ENCODE data around the gene NTRK1.

Gene NTRK1

GRCh38 chr1:156899956-156900718, 39.5 kb downstream of the NTRK1 start:
- TF ChIP-seq, protein P1, sequence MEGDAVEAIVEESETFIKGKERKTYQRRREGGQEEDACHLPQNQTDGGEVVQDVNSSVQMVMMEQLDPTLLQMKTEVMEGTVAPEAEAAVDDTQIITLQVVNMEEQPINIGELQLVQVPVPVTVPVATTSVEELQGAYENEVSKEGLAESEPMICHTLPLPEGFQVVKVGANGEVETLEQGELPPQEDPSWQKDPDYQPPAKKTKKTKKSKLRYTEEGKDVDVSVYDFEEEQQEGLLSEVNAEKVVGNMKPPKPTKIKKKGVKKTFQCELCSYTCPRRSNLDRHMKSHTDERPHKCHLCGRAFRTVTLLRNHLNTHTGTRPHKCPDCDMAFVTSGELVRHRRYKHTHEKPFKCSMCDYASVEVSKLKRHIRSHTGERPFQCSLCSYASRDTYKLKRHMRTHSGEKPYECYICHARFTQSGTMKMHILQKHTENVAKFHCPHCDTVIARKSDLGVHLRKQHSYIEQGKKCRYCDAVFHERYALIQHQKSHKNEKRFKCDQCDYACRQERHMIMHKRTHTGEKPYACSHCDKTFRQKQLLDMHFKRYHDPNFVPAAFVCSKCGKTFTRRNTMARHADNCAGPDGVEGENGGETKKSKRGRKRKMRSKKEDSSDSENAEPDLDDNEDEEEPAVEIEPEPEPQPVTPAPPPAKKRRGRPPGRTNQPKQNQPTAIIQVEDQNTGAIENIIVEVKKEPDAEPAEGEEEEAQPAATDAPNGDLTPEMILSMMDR (IDR thresholded peaks at IDR 0.05): no peak
- no peaks in the 10 kb centered on the region for H3K9me3 ChIP-seq
- no peaks in the 10 kb centered on the region for H3K27me3 ChIP-seq
- H3K4me3 ChIP-seq: no peak overlapping the region
- H3K36me3 ChIP-seq: peaks cover 0 to 15% (median 0%) of the 10 kb centered on the region in 3 donors
- DNase-seq: no peak
- H3K4me1 ChIP-seq: peaks cover 8 to 82% (median 65%) of the 10 kb centered on the region in 4 donors
- H3K27ac ChIP-seq: no peak overlapping the region
- intact Hi-C loops (cut with DNase I; ENCODE audit: low total_unique reads): no loop called here

DNA sequence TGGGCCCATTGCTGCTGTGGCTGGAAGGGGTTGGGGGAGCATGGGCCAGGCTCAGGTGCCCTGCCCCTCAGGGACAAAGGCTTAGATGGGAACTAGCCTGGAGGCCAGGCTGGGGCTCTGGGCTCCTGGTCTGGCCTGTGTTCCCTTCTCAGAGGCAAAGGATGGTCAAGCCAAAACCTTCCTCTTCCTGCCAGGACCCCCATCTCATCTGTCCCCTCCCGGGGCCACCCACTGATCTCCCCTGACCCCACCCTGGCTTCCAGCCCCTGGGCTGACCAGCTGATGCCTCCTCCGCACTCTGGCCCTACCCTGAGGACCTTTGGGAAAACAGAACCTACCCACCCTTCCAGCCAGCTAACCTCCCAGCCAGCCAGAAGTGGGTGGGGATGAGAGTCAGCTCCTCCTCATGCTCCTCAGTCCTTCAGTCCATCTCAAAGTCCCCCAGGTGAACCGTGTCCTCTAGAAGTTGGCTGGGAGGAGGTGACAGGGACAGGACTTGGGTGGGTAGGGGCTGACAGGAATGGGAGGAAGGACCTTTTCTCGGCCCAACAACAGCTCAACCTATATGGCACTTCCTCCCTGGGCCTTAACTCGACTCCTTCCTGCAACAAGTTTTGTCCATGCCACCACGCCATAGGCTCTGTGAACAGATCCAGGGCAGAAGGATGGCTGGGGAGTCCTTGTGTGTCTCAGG, 40.4 kb downstream of the NTRK1 start:
- peaks cover 8 to 73% (median 56%) of the 10 kb centered on the region in 4 donors for H3K4me1 ChIP-seq
- no peaks in the 10 kb centered on the region for H3K27me3 ChIP-seq
- no peak overlapping the region for H3K27ac ChIP-seq
- H3K36me3 ChIP-seq: peaks cover 4 to 24% (median 8%) of the 10 kb centered on the region in 3 donors
- DNase-seq: no peak
- H3K9me3 ChIP-seq: no peaks in the 10 kb centered on the region
- no peak overlapping the region for H3K4me3 ChIP-seq
- TF ChIP-seq, protein P1 (IDR thresholded peaks at IDR 0.05): no peak
- intact Hi-C loops (cut with DNase I; ENCODE audit: low total_unique reads): no loop called here

DNA sequence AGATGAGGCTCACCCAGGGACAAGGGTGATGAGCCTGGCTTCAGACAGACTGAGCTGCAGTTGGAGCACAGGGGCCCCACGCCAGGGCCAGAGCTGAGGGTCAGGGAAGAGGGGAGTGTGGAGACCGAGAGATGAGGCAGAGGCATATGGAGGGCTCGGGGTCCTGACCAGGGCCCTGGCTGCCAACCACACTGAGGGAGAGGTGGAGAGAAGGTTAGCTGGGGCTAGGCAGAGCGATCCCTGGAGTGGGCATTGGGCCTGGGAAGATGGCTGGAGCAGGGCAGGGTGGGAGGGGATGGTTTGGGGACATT, 40.9 kb downstream of the NTRK1 start:
- H3K36me3 ChIP-seq: peaks cover 9 to 29% (median 13%) of the 10 kb centered on the region in 3 donors
- no peak overlapping the region for H3K4me3 ChIP-seq
- TF ChIP-seq, protein P1 (IDR thresholded peaks at IDR 0.05): no peak
- H3K4me1 ChIP-seq: peaks cover 8 to 68% (median 51%) of the 10 kb centered on the region in 4 donors
- intact Hi-C loops (cut with DNase I; ENCODE audit: low total_unique reads): no loop called here
- no peaks in the 10 kb centered on the region for H3K9me3 ChIP-seq
- DNase-seq: no peak
- no peaks in the 10 kb centered on the region for H3K27me3 ChIP-seq
- no peak overlapping the region for H3K27ac ChIP-seq

DNA sequence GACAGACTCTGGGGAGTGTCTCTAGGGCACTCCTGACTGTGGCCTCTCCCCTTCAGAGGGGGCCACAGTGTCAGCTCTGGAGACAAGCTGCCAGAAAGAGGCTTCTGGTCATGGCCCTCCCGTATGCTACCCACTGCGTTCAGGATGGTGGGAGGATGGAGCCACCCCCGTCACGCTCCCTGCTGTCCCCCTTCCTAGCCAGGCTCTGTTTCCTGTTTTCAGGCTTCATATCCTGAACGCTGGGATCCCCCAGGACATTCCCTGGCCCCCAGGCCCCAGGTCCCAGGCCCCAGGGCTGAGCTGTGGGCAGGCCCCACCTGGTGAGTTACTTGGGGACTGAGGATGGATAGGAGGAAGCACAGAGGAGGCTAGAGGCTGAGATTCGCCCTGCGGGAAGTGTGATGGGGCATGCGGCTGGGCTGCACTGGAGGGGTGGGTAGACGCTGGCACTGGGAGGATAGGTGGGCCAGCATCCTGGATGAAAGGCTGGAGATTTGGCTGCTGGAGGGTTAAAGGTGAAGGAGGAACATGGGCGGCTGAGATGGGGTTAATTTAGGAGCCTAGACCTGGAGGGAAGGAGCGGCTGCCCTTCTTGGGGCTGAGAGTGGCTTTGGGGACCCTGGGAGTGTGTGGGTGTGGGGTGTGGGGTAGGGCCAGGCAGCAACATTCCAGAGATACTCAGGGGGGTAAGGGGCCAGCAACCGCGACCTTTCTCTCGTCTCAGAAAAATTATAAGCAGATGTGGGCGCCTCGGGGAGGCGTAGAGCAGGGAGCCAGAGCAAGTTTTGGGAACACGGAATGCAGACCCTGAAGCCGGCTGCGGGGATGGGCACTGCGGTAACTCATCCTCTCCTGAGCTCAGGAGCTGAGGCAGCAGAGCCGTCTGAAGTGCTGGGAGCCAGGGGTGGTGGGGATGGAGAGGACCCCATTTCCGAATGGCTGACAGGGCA, 41.6 kb downstream of the NTRK1 start:
- intact Hi-C loops (cut with DNase I; ENCODE audit: low total_unique reads): no loop called here
- H3K27ac ChIP-seq: no peak overlapping the region
- peaks cover 8 to 61% (median 44%) of the 10 kb centered on the region in 4 donors for H3K4me1 ChIP-seq
- TF ChIP-seq, protein P1 (IDR thresholded peaks at IDR 0.05): no peak
- H3K4me3 ChIP-seq: no peak overlapping the region
- H3K36me3 ChIP-seq: peaks cover 13 to 36% (median 20%) of the 10 kb centered on the region in 3 donors
- no peaks in the 10 kb centered on the region for H3K27me3 ChIP-seq
- no peak for DNase-seq
- no peaks in the 10 kb centered on the region for H3K9me3 ChIP-seq

GRCh38 chr1:156903328-156904091, 42.8 kb downstream of the NTRK1 start:
- no peak overlapping the region for H3K4me3 ChIP-seq
- H3K9me3 ChIP-seq: no peaks in the 10 kb centered on the region
- TF ChIP-seq, protein P1 (IDR thresholded peaks at IDR 0.05): no peak
- H3K27me3 ChIP-seq: no peaks in the 10 kb centered on the region
- intact Hi-C loops (cut with DNase I; ENCODE audit: low total_unique reads): no loop called here
- H3K27ac ChIP-seq: no peak overlapping the region
- peaks cover 0 to 49% (median 33%) of the 10 kb centered on the region in 4 donors for H3K4me1 ChIP-seq
- DNase-seq: no peak
- peaks cover 21 to 48% (median 32%) of the 10 kb centered on the region in 3 donors for H3K36me3 ChIP-seq
